Stimulated activated CD8-positive, alpha-beta memory T cell treated with anti-CD3 and anti-CD28 coated beads, Interleukin-12 subunit alpha, Interleukin-12 subunit beta, amount 100 ng/mL, for 4 hours (primary cell): ENCODE measurements around the gene STEAP4.
"Not testable (repeated sequence)": the region's sequence is repeated elsewhere in the genome, so short reads cannot be mapped to it uniquely, and the experiment has no call there.

Source experiments
- DNase-seq: peaks from one replicate; pipeline ENCODE4 v3.0.0-alpha.2; 2020; ENCODE audit warnings: low read depth

The STEAP4 gene

DNA sequence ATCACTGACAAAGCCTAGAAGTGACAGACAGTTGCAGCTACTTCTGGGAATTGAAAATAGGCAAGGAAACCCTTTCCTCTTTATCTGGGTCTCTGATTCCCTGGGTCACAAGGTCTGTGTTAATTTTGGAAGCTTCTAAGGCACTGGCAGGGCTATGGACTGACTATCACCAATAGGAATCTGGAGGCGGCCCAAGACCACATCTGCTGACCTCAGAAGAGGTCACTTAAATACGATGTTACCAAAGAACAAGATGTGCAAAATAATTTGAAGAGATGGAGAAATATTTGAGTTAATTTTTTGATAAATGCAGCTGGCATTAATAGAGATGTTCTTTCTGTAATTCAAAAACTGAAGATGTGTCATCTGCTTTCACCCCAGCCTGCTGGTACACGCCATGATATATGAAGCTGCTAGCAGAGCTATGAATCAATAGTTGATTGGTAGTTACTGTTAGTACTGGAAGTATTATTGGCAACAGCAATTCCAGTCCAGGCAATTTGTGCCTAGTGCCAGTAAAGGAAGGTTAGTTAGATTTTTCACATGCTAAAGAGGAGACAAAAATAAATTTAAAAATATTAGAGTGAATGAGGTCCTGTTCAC lies 5.5 kb upstream of the STEAP4 start:
- no peak for DNase-seq

DNA sequence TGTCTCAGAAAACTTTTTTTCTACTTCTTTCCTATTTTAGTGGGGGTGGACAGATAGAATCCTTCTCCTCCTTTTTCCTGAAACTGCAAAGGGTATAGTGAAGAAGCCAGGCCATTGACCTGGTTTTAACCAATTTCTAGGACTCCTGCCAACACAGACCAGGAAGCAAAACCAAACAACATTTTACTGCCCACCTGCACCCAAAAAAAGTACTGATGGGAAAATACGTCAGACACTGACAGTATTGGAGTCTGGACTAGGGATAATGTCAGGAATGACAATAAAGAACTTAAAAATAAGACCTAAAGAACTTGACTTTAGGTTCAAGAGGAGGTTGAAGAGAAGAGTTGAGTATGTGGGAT lies 5.0 kb upstream of the STEAP4 start:
- no peak for DNase-seq

DNA sequence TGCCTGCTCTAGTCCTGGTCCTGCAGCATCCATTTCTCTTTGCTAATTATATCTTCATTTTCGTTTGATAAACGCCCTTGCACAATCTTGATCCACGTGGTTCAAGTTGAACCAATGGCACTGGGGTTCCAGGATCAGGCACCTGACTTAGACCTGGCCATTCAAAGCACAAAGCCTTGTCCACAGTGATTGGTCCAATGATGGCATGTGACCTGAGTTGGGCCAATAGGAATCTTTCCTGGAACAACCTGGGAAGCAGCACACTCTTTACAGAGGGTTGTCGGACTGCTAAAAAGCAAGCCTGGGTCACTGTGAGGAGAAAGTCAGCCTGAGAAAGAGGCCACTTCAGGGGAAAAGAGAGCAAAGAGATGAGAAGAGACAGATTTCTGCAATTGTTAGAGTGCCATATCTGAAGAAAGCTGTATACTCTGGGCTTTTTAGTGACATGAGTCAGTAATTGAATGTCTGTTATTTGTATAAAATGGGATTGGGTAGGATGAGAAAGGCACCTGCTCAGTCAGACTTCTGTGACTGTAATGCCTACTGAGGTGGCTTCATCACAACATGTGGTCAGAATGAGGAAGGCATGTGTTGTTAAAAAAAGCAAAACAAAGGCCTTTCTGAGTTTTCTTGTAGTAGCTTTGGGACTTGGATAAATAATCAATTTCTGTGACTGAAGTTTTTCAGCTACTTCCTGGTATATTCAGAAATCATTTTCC lies 4.4 kb upstream of the STEAP4 start:
- DNase-seq = no peak

DNA sequence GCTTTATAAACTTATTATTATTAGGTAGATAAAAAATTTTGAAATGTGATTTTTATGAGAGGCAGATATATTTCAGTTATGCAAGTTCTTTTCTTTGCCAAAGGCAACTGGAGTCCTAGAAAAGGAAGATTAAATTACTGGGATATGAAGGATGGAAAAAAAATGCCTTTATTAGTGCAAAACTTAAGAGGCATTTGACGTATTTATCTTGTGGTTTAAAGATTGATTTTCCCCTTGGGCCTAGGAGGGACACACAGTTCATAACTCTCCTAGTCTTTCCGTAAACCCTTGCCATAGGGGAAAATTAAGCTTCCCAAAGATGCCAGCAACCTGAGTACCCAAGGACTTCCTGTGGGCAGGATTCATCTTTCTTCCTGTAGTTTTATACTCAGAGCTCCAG lies 3.1 kb upstream of the STEAP4 start:
- no peak for DNase-seq

DNA sequence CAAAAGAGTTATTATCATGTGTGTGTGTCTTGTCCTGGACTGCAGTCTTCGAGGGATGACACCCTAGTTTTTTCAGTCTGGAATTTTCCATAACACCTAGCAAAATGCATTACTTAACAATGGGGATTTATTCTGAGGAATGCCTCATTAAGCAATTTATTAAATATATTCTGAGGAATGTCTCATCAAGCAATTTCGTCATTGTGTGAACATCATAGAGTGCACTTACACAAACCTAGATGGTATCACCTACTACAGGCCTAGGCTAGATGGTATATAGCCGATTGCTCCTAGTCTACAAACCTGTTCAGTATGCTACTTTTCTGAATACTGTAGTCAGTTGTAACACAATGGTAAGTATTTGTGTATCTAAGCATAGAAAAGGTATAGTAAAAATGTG lies 1.1 kb upstream of the STEAP4 start:
- DNase-seq = no peak

DNA sequence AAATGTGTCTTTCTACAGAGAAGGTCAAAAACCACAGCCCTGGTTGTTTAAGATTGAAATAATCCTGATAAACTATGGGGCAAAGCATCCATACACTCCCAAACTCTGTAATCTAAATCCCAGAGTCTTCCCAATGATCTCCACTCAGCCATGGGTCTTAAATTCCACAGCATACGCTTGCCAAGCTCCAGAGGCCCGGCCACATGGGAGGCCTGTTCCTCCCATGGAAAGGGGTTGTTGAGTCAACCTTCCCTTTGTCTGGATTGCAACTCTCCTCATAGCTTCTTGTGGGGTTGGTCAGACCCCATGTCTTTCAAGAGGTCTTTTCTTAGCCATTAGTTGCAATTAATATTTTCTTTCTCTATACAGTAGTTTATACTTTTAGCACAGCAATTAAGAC lies 718 bp upstream of the STEAP4 start:
- DNase-seq = no peak

DNA sequence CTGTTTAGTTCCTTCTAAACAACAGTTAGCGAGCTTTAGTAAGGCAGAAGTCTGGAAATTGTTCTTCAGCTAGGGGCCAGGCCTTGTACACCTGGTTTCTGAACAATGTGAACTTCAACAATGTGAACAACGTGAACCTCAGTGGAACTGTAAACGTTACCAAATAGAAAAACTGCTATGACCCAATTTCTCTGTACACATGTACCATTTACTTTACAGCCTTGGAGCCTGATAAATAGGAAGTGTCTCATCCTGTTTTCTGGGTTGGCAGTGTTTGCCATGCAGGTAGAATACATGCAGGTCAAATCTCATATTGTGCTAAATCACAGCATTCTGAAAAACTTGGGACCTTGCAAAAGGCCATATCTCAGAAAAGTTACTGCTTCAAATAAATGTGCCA lies 1.6 kb downstream of the STEAP4 start:
- DNase-seq = no peak

DNA sequence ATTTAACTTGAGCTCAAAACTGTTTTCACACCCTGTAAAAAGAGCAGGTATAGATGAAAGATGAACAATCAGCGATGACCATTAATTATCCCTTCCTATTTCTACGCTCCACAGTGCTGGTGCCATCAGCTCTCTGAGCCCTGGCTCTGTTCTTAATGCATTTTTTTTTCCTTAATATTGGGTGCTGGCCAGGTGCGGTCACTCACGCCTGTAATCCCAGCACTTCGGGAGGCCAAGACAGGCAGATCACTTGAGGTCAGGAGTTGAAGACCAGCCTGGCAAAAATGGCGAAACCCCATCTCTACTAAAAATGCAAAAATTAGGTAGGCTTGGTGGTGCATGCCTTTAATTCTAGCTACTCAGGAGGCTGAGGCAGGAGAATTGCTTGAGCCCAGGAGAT lies 4.2 kb downstream of the STEAP4 start:
- no peak for DNase-seq

DNA sequence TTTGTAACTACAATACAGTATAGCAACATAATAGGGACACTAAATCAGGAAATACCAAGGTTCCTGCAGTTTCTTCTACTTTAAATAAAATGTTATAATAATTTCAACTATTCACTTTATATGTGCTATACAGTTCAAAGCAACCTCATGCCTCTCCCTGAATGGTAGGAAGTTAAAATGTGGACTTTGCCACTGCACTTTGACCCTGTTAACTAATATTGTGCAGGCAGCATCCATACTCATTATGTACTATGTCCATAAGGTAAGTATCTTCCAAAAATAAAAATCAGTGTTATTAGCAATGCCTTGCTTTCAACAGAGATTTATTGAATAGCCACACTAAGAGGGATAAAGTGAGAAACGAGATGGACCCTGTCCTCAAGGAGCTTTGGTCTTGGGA lies 4.8 kb downstream of the STEAP4 start:
- no peak for DNase-seq

DNA sequence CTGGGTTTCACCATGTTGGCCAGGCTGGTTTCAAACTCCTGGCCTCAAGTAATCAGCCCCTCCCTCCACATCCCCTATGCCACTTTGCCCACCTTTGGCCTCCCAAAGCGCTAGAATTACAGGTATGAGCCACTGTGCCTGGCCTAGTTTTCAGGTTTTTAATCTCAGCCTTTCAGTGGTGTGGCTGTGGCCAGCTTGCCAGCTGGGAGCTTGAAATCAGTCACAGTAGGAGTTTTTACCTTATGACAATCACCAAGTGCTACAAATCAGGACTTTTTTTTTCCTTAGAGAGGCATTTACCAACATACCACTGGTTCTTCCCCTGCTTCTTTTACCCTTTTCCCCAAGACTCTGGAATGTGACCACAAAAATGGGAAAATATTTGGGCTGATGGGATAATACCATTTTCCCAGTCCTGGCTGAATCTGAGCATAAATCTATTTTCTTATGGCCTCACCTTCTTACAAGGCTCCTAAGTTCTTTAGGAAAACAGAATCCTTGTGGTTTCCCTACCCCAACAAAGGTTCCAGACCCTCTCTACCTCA lies 6.2 kb downstream of the STEAP4 start:
- DNase-seq = no peak

DNA sequence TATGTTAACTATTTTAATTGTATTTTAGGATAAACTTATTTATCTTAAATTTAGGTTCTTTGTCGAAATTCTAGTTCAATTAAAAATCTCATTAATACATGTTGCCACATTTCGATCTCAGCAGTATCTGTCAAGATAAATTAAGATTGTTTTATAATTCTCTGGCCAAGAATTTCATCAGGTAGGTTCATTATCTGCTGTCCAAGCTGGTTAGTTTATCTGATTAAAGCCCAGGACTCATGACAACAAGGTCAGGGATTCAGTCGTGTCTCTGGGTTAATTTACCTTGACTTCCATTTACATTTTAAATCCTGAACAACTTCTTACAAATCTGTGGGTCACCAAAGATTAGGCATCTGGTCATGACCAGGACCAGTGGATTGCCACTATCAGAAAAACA lies 7.6 kb downstream of the STEAP4 start:
- no peak for DNase-seq

DNA sequence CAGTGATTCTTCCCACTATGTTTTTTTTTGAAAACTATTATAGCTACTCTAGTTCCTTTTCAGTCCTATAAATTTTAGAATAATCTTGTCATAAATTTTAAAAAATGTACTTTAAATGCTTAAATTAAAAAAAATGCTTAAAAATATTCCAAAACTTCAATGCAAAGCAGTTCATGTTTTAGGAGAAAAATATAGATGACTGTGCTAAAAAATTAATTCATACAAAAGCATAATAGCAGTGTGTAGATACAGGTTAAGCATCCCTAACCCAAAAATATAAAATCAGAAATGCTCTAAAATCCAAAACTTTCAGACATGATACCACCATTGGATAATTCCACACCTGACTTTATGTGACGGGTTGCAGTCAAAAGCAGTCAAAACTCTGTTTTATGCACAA lies 12.8 kb downstream of the STEAP4 start:
- no peak for DNase-seq

DNA sequence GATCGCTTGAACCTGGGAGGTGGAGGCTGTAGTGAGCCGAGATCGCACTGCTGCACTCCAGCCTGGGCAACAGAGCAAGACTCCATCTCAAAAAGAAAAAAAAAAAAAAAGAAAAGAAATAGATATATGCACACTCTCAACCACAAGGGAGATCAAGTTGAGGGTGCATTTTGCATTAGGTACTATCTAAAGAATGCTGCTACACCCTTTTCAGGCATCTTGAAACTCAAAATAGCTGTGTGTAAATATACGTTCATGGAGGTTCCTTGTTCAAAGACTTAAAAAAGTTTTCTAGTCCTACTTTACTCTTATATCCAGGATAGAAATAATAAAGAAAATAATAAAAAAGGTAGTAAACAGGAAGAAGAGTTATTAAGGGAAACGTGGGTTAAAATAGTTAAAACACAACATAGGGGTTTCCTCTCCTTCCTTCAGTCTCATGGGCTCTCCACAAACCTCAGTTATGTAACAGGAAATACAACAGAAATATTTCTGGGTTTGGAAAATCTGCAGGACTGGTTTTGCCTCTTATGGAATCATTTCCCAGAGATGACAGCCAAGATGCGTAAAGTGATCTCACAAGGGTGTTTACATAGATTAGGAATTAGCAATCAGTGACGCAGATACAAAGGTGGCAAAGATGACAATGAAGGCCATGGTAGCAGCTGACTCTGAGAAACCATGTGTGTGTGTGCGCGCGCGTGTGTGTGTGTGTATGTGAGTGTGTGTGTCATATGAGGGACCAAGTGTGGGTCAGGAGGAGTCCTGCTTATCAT lies 15.1 kb downstream of the STEAP4 start:
- no peak for DNase-seq

DNA sequence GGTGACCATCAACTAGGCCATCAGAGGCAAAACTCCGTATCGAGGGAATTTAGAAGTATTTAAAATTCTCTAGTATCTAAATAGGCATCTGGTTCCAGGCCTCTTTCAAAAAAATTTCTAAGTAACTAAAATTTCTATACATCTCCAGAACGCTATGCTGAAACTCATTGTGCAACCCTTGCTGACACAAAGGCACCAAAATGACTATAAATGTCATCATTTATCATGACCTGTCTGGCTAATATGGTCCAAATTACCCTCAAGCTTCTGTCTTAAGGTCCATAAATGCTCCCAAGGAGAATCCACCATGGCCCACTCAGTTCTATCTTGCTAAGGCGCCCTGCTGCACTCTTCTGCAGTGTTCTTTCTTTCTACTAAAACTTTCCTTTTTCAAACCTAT lies 16.2 kb downstream of the STEAP4 start:
- no peak for DNase-seq

DNA sequence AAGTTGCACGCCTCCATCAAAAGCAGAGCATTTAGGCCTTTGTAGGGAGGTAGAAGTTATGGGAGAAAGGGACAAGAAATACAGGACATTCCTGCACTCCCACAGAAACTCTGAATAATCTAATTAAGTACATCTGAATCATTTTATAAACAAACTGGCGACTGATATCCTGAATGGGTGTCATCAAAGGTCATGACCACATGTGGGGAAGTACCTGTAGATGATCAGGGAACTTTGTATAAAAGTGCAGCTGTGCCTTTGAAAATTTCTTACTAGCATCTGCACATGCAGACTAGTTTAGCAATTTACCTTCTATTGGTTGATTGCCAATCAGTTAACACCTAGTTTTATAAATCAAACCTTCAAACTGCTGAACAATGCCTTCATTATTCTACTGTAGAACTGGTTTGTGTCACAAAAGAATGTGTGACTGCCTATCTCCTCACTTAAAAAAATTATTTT lies 17.1 kb downstream of the STEAP4 start:
- no peak for DNase-seq

DNA sequence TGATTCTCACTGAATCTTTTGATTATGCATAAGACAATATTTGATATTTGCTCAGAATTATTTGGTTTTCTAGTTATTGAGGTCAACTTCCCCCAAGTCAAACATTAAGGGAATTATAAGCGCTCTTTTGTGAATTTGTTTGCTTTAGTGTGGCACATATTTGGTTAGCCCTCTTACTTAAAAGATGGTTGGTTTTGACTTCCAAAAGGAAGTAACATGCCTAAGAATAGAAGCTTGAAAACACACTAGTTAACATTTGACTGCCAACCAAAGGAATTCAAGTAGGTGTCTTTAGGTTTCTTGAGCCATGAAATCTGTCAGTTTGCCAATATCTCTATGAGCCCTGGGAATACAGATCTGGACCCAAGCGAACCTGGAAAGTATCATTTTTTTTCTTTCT lies 24.9 kb downstream of the STEAP4 start:
- DNase-seq = no peak

DNA sequence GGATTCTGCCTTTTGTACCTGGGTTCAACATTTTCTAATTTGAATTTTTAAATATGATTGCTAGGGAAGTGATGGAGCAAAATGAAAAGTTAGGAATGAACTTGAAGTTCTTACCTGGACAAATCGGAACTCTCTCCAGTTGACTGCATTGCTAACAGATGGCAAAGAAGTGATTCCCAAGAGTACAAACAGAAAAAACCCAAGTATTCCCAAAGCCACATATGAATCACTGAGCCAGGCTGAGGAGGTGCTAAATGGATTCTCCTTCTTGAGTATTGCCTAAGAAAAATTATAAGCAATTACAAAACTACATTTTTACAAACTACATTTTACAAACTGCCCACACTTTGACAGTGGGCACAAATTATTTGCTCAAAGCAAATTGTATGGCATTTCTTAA lies 25.9 kb downstream of the STEAP4 start:
- no peak for DNase-seq

DNA sequence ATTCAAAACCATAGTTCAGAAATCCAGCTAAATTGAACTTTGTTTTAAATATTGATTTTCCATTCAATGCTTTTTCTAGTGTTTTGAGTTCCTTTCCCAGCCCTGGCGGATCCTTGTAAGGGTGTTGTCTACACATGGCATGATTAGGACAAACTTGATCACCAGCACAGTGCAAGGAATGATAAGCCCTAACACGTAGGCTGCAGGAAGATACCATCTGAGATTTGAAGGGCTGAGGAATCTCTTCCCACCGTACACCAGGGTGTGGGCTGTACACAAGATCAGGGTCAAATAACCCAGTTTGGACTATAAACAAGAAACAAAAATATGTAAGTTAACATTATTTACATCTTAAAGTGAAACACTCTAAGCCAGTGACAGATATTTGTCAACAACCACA lies 27.4 kb downstream of the STEAP4 start:
- no peak for DNase-seq

DNA sequence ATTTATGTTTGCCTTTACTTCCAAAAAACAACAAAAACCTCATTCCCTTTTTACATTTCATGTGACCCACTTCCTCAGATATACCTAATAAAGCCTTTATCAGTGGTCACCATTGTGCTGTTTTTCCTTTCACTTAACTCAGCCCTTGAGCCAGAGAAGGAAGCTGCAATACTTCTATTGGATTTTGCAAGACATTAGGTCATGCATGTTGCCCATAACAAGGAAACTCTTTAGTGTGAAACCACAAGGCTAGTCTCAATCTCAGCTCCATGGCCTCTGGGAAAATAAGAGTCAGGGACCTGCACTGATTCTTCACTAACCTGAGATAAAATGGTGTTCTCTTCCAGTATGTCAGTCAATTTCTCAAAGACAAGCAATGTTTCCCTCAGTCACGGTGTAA lies 27.8 kb downstream of the STEAP4 start:
- DNase-seq = no peak

DNA sequence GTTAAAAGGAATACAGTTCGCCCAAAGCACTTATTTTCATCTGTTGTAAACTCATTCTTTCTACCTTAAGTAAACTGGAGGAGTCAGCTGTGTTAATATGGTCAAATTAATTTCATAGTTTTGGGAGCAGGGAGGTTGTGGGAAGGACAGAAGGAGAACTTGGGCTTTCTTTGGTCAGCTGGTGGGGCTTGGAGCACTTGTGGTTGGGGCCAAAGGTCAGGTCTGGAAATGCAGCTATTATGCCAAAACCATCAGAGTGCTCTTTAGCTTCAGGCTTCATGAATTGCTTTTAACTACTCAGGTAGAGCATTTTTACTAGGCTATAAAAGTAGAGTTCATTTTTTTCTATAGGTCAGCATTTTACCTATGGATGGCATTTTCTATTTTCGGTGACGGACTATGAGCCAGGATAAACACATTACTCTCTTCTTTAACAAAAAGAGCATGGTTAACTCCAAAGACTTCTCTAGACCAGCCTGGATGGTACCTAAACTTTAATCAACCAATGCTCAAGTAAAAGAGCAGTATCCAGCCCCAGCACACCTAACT lies 30.0 kb downstream of the STEAP4 start:
- DNase-seq = no peak

DNA sequence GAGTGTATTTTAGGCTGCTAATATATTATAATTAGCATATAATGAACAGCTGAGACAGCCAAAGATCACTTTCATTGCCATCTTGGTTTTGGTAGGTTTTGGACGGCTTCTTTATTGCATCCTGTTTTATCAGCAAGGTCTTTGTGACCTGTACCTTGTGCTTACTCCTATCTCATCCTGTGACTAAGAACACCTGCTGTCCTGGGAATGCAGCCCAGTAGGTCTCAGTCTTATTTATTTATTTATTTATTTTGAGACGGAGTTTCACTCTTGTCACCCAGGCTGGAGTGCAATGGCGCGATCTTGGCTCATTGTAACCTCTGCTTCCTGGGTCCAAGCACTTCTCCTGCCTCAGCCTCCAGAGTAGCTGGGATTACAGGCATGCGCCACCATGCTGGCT lies 31.8 kb downstream of the STEAP4 start:
- DNase-seq = not testable (repeated sequence)

DNA sequence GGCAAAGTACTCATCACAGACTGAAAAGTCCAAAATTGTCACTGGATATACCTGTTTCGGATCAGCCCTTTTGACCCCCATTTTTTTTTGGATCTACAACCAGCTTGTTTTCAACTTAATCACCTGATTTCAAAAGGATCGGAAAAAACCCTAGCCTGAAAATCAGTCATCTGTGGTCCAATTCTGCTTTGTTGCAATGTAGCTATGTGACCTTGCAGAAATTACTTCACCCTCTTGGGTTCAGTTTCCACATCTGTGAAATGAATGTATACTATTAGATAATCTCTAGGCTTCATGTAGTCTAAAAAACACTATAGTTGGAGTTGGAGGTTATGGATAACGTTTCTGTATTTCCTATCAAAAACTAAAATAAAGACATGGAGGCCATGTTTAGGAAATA lies 37.1 kb downstream of the STEAP4 start:
- no peak for DNase-seq

DNA sequence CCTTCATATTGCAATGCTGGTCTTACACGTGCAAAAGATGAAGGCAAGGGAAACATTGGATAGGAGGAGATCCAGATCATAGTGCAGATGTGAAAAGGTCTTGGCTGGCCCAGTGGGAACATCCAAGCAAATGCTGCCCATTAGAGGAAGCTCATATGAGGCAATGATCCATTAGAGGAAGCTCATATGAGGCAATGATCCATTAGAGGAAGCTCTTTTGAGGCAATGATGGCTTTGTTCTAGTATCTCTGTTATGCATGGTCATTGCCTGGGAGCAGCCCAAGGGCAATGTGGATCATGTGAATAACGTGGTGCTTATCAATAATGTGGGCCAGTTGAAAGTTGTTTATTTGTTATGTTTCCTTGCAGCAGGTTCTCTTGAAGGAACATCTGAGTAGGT lies 37.8 kb downstream of the STEAP4 start:
- no peak for DNase-seq
